Fibroblast of the aortic adventitia (primary cell): ENCODE data around the gene WDR20. TPM values are rescaled to one million over a fixed set of nuclear protein-coding genes. Genes with fewer than 3 reads are reported as not detected.
A peak's percentile ranks its signal among the peaks of the same experiment; 100 is the strongest.

ENCODE experiments used
- DNase-seq: peaks from one replicate; pipeline ENCODE4 v3.0.0-alpha.2; 2010; ENCODE audit warnings: low read depth
- H3K4me3 ChIP-seq: 2 replicates; pipeline ENCODE4 v1.5.1; 2011; ENCODE audit warnings: low read depth, mild to moderate bottlenecking, control low read depth, low read length, moderate library complexity
- CTCF ChIP-seq: IDR thresholded peaks from 2 replicates; pipeline ENCODE4 v1.5.1; 2011; ENCODE audit warnings: mild to moderate bottlenecking, low read length, control low read depth, inconsistent platforms; ENCODE audit not compliant: insufficient read depth
- total RNA-seq: library from RNA; depleted of rRNA; stranded (reverse); fragments of >200 nt; gene quantifications from 2 replicates; pipeline ENCODE4 v1.2.3, GENCODE V29; 2012; ENCODE audit warnings: low replicate concordance

WDR20 gene, protein sequence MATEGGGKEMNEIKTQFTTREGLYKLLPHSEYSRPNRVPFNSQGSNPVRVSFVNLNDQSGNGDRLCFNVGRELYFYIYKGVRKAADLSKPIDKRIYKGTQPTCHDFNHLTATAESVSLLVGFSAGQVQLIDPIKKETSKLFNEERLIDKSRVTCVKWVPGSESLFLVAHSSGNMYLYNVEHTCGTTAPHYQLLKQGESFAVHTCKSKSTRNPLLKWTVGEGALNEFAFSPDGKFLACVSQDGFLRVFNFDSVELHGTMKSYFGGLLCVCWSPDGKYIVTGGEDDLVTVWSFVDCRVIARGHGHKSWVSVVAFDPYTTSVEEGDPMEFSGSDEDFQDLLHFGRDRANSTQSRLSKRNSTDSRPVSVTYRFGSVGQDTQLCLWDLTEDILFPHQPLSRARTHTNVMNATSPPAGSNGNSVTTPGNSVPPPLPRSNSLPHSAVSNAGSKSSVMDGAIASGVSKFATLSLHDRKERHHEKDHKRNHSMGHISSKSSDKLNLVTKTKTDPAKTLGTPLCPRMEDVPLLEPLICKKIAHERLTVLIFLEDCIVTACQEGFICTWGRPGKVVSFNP
- total RNA-seq = 12.9 and 14.6 TPM in 2 replicates

GRCh38 chr14:102139286-102140026 lies at the start of gene WDR20:
TSS of gene WDR20 (plus strand) at chr14:102139897. CDS start at chr14:102139924, 27 bp downstream.
- DNase-seq = peak; percentile 94
- H3K4me3 ChIP-seq = peak within 1 kb of the TSS; percentile 97
- no peak for TF ChIP-seq CTCF

DNA sequence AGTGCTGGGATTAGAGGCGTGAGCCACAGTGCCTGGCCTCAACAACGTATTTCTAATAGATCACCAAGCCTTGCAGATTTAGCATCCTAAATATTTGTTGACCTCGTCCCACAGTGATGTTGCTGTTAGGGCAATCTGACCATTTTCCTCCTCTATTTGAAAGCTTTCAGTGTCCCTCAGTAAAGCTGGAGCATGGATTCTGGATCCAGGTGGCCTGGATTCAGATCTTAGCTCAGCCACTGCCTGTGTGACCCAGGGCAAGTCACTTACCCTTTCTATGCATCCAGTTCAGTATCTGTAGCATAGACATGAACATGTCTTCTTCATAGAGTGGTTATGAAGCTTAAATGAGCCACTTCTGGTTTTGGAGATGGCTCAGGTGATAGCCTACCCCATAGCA lies 49.0 kb upstream of the WDR20 start:
- DNase-seq = no peak
- TF ChIP-seq CTCF = no peak
- no peak overlapping the region for H3K4me3 ChIP-seq

DNA sequence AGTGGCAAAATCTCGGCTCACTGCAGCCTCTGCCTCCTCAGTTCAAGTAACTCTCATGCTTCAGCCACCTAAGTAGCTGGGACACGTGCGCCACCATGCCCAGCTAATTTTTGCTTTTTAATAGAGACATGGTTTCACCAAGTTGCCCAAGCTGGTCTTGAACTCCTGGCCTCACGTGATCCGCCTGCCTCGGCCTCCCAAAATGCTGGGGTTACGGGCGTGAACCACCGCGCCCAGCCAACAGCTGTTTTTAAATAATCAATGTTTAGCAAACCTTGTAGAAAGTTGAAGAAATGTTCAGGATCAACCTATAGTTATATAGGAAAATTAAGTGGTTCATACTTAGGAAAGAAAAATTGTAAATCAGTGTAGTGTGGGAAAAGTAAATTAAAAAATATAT lies 46.9 kb upstream of the WDR20 start:
- no peak for TF ChIP-seq CTCF
- H3K4me3 ChIP-seq = no peak overlapping the region
- no peak for DNase-seq

DNA sequence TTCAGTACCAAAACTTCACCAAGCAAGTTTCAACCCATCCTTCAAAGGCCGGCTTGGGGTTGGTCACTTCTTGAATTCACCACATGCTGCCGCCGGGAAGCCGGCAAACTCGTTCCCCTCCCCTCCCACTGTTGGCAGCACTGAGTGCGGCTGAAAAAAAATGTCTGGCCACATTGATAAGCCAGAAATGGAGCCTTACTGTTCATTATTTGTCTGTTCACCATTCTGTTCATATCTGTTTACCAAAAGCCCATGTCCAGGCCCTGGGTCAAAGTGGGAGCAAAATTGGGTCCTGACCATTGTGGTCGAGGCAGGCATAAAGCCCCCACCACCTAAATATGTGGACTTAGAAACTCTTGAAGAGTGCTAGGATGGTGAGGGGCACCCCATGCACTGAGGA lies 45.6 kb upstream of the WDR20 start:
- peak; percentile 15 for DNase-seq
- no peak overlapping the region for H3K4me3 ChIP-seq
- no peak for TF ChIP-seq CTCF

- DNase-seq = no peak
- H3K4me3 ChIP-seq = no peak overlapping the region
- no peak for TF ChIP-seq CTCF
Measured at GRCh38 chr14:102095231-102095870, 44.3 kb upstream of the WDR20 start.

- no peak for DNase-seq
- H3K4me3 ChIP-seq = no peak overlapping the region
- peak; percentile 27 for TF ChIP-seq CTCF
Measured at GRCh38 chr14:102095871-102096568, 43.7 kb upstream of the WDR20 start.
